Prostate gland (tissue), 2 donors: ENCODE measurements around the gene HBA1.

Source experiments
- CTCF ChIP-seq, 4 experiments: fragments of 200-600 bp in 2 of 4; fragments of 450-650 bp in 2 of 4; sonication (generic) in 2 of 4; IDR thresholded peaks; 1 replicate in 3 of 4; 2 replicates in 1 of 4; pipeline ENCODE4 v1.5.1; 2016 to 2019; ENCODE audit warnings: antibody characterized with exemption in 4 of 4, mild to moderate bottlenecking in 2 of 4, moderate library complexity in 2 of 4
- POLR2A ChIP-seq: fragments of 450-650 bp; IDR thresholded peaks from one replicate; pipeline ENCODE4 v1.6.1; 2016; ENCODE audit warnings: antibody characterized with exemption, mild to moderate bottlenecking

- TF ChIP-seq CTCF (IDR thresholded peaks at IDR 0.05) = no peak
- no peak for TF ChIP-seq POLR2A
These were observed 5.7 kb upstream of the HBA1 start for GRCh38 chr16:170788-171187.
